ENCODE results near the gene LEFTY2.

DNA sequence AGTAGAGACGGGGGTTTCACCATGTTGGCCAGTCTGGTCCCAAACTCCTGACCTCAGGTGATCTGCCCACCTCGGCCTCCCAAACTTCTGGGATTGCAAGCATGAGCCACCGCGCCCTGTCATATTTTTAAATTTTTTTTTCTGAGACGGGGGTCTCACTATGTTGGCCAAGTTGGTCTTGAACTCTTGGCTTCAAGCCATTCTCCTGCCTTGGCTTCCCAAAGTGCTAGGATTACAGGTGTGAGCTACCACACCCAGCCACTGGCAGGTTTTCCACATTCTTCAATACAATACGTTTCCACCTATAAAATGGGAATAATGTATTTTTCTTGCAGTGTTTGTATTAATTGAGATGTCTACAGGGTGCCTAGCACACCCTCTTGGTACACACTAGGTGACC lies 48.7 kb downstream of the LEFTY2 start:
- TF ChIP-seq POLR2A (IDR thresholded peaks at IDR 0.05): no peak
- TF ChIP-seq, protein P1, sequence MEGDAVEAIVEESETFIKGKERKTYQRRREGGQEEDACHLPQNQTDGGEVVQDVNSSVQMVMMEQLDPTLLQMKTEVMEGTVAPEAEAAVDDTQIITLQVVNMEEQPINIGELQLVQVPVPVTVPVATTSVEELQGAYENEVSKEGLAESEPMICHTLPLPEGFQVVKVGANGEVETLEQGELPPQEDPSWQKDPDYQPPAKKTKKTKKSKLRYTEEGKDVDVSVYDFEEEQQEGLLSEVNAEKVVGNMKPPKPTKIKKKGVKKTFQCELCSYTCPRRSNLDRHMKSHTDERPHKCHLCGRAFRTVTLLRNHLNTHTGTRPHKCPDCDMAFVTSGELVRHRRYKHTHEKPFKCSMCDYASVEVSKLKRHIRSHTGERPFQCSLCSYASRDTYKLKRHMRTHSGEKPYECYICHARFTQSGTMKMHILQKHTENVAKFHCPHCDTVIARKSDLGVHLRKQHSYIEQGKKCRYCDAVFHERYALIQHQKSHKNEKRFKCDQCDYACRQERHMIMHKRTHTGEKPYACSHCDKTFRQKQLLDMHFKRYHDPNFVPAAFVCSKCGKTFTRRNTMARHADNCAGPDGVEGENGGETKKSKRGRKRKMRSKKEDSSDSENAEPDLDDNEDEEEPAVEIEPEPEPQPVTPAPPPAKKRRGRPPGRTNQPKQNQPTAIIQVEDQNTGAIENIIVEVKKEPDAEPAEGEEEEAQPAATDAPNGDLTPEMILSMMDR (IDR thresholded peaks at IDR 0.05): no peak
- no peak for TF ChIP-seq POLR2AphosphoS5 (IDR thresholded peaks at IDR 0.05; ENCODE audit: insufficient read depth in 1 of 2, low read depth in 1 of 2)
